IMR-90 (cell line): ENCODE data around the gene RPS6KA5. TPM values are rescaled to one million over a fixed set of nuclear protein-coding genes. Genes with fewer than 3 reads are reported as not detected.

ENCODE experiments used
- ATAC-seq: fragments of 200-7000 bp; cut with Tn5 transposase; 2 replicates; pipeline ENCODE4 v1.9.1; 2020; ENCODE audit warnings: low read depth, mild to moderate bottlenecking, moderate library complexity
- BruUV-seq: library from RNA; stranded (reverse); fragments of 400-500 nt; replicated peaks from 2 replicates; lab custom pipeline; 2021; lab: Mats Ljungman, UMichigan
- CTCF ChIA-PET: fragments of 300-600 bp; formaldehyde crosslinking; extraction: SDS; loops from one replicate; lab custom pipeline; 2021; ENCODE audit warnings: antibody characterized with exemption; lab: Yijun Ruan, JAX
- POLR2A ChIA-PET: fragments of 300-600 bp; sonication (Branson Sonifier 250); formaldehyde crosslinking; loops from one replicate; lab custom pipeline; 2022; ENCODE audit warnings: antibody characterized with exemption; ENCODE audit not compliant: unreplicated experiment; lab: Charles Lee
- DNase-seq: peaks from one replicate; pipeline ENCODE4 v3.0.0; 2013
- H2AFZ ChIP-seq: replicated peaks from 2 replicates; pipeline ENCODE3; 2013; ENCODE audit warnings: low read length, mild to moderate bottlenecking; ENCODE audit not compliant: poor library complexity
- H2AK5ac ChIP-seq: 2 replicates; pipeline ENCODE4 v1.6.1; 2013; ENCODE audit warnings: low read depth, low read length, inconsistent platforms
- H2AK9ac ChIP-seq: replicated peaks from 2 replicates; pipeline ENCODE3; 2013; ENCODE audit warnings: mild to moderate bottlenecking, low read depth, low read length, moderate library complexity; ENCODE audit not compliant: poor library complexity
- H2BK120ac ChIP-seq: 2 replicates; pipeline ENCODE4 v1.6.1; 2013; ENCODE audit warnings: low read depth, low read length, inconsistent platforms
- H2BK15ac ChIP-seq: 3 replicates; pipeline ENCODE4 v1.6.1; 2013; ENCODE audit warnings: low read depth, low read length, inconsistent platforms
- H2BK20ac ChIP-seq: 2 replicates; pipeline ENCODE4 v1.6.1; 2013; ENCODE audit warnings: low read depth, mild to moderate bottlenecking, inconsistent platforms, low read length, moderate library complexity
- H2BK5ac ChIP-seq: 2 replicates; pipeline ENCODE4 v1.6.1; 2013; ENCODE audit warnings: mild to moderate bottlenecking, low read depth, low read length, inconsistent platforms; ENCODE audit not compliant: poor library complexity, severe bottlenecking
- H3K14ac ChIP-seq: replicated peaks from 2 replicates; pipeline ENCODE4 v1.6.1; 2013; ENCODE audit warnings: low read depth, low read length, inconsistent platforms
- H3K18ac ChIP-seq: 2 replicates; pipeline ENCODE4 v1.6.1; 2013; ENCODE audit warnings: low read depth, low read length, control low read depth
- H3K23ac ChIP-seq: 2 replicates; pipeline ENCODE4 v1.6.1; 2013; ENCODE audit warnings: low read depth, low read length, inconsistent platforms
- H3K27ac ChIP-seq: 2 replicates; pipeline ENCODE4 v1.5.1; 2013; ENCODE audit warnings: mild to moderate bottlenecking, control low read depth, low read length; ENCODE audit not compliant: insufficient read depth
- H3K27me3 ChIP-seq: 2 replicates; pipeline ENCODE4 v1.6.1; 2013; ENCODE audit warnings: low read length; ENCODE audit not compliant: control insufficient read depth, insufficient read depth
- H3K36me3 ChIP-seq: 2 replicates; pipeline ENCODE4 v1.6.1; 2013; ENCODE audit warnings: low read length, mixed read lengths; ENCODE audit not compliant: control insufficient read depth, insufficient read depth
- H3K4ac ChIP-seq: 2 replicates; pipeline ENCODE4 v1.6.1; 2013; ENCODE audit warnings: low read depth, low read length, inconsistent platforms
- H3K4me1 ChIP-seq: 2 replicates; pipeline ENCODE4 v1.6.1; 2013; ENCODE audit warnings: low read length, mixed read lengths; ENCODE audit not compliant: control insufficient read depth, insufficient read depth
- H3K4me2 ChIP-seq: 2 replicates; pipeline ENCODE4 v1.6.1; 2013; ENCODE audit warnings: low read depth, mild to moderate bottlenecking, control low read depth, low read length, moderate library complexity
- H3K4me3 ChIP-seq: 2 replicates; pipeline ENCODE4 v1.5.1; 2013; ENCODE audit warnings: low read depth, mild to moderate bottlenecking, control low read depth, low read length, moderate library complexity; ENCODE audit not compliant: insufficient read depth
- H3K56ac ChIP-seq: 2 replicates; pipeline ENCODE4 v1.6.1; 2013; ENCODE audit warnings: low read length, inconsistent platforms; ENCODE audit not compliant: insufficient read depth; ENCODE audit errors: extremely low read depth
- H3K79me1 ChIP-seq, 2 experiments: 2 replicates each; pipeline ENCODE4 v1.6.1; 2013; ENCODE audit warnings: low read length in 2 of 2, inconsistent platforms in 1 of 2, low read depth in 1 of 2
- H3K9ac ChIP-seq: 2 replicates; pipeline ENCODE4 v1.6.1; 2013; ENCODE audit warnings: low read depth, low read length, control low read depth
- H3K9me1 ChIP-seq: 2 replicates; pipeline ENCODE4 v1.6.1; 2013; ENCODE audit warnings: low read length, inconsistent platforms; ENCODE audit not compliant: insufficient read depth
- H3K9me3 ChIP-seq: 2 replicates; pipeline ENCODE4 v1.6.1; 2013; ENCODE audit warnings: low read length; ENCODE audit not compliant: control insufficient read depth, insufficient read depth
- H4K20me1 ChIP-seq: 2 replicates; pipeline ENCODE4 v1.6.1; 2013; ENCODE audit warnings: low read length, inconsistent platforms; ENCODE audit not compliant: insufficient read depth
- H4K5ac ChIP-seq: 2 replicates; pipeline ENCODE4 v1.6.1; 2013; ENCODE audit warnings: mild to moderate bottlenecking, low read depth, low read length, control low read depth
- H4K8ac ChIP-seq, 2 experiments: 2 replicates each; pipeline ENCODE4 v1.6.1; 2013; ENCODE audit warnings: low read depth in 2 of 2, low read length in 2 of 2, control low read depth in 1 of 2, inconsistent platforms in 1 of 2
- H4K91ac ChIP-seq: 2 replicates; pipeline ENCODE4 v1.6.1; 2013; ENCODE audit warnings: low read depth, low read length, inconsistent platforms; ENCODE audit not compliant: insufficient read depth
- BHLHE40 ChIP-seq: fragments of 150-350 bp; IDR thresholded peaks from 2 replicates; pipeline ENCODE4 v1.6.1; 2016; ENCODE audit warnings: mild to moderate bottlenecking, low read depth, low read length
- CEBPB ChIP-seq: IDR thresholded peaks from 2 replicates; pipeline ENCODE4 v1.6.1; 2012; ENCODE audit warnings: low read depth, low read length, improper control_type of control experiment
- CHD1 ChIP-seq: IDR thresholded peaks from 2 replicates; pipeline ENCODE4 v1.6.1; 2012; ENCODE audit warnings: low read depth, low read length, improper control_type of control experiment
- ELK1 ChIP-seq: fragments of 150-350 bp; IDR thresholded peaks from 2 replicates; pipeline ENCODE4 v1.6.1; 2016; ENCODE audit warnings: low read depth, mild to moderate bottlenecking, low read length, moderate library complexity, borderline replicate concordance
- FOS ChIP-seq: fragments of 150-350 bp; IDR thresholded peaks from 2 replicates; pipeline ENCODE4 v1.6.1; 2016; ENCODE audit warnings: low read depth, low read length
- MAZ ChIP-seq: IDR thresholded peaks from 2 replicates; pipeline ENCODE4 v1.6.1; 2012; ENCODE audit warnings: low read depth, mild to moderate bottlenecking, low read length, improper control_type of control experiment, moderate library complexity, borderline replicate concordance
- MXI1 ChIP-seq: IDR thresholded peaks from 2 replicates; pipeline ENCODE4 v1.6.1; 2012; ENCODE audit warnings: low read depth, mild to moderate bottlenecking, low read length, moderate library complexity, borderline replicate concordance
- NFE2L2 ChIP-seq: fragments of 150-350 bp; IDR thresholded peaks from 2 replicates; pipeline ENCODE4 v1.6.1; 2016; ENCODE audit warnings: low read depth, mild to moderate bottlenecking, low read length
- RAD21 ChIP-seq: IDR thresholded peaks from 2 replicates; pipeline ENCODE4 v1.6.1; 2012; ENCODE audit warnings: low read length, improper control_type of control experiment
- RCOR1 ChIP-seq: IDR thresholded peaks from 2 replicates; pipeline ENCODE4 v1.6.1; 2012; ENCODE audit warnings: mild to moderate bottlenecking, low read length, improper control_type of control experiment; ENCODE audit not compliant: insufficient replicate concordance
- RFX5 ChIP-seq: IDR thresholded peaks from 2 replicates; pipeline ENCODE4 v1.8.0; 2012; ENCODE audit warnings: low read depth, mild to moderate bottlenecking, low read length, moderate library complexity
- SMC3 ChIP-seq: fragments of 150-350 bp; IDR thresholded peaks from 2 replicates; pipeline ENCODE4 v1.6.1; 2016; ENCODE audit warnings: low read depth, mild to moderate bottlenecking, antibody characterized with exemption, low read length, moderate library complexity
- USF2 ChIP-seq: fragments of 150-350 bp; IDR thresholded peaks from 2 replicates; pipeline ENCODE4 v1.6.1; 2017; ENCODE audit warnings: mild to moderate bottlenecking, antibody characterized with exemption, low read length, low read depth
- WGBS, 2 experiments: methylation state at CpG; one replicate each; pipeline versions ENCODE4 v1.1.5 to v1.1.7; 2013; ENCODE audit warnings: missing lambda C conversion rate in 2 of 2; ENCODE audit not compliant: insufficient read length in 1 of 2; ENCODE audit errors: extremely low coverage in 2 of 2; 5-methylcytosine and 5-hydroxymethylcytosine counted together
- dilution Hi-C: fragments of 300-500 bp; cut with HindIII; formaldehyde crosslinking; loops from one replicate; pipeline ENCODE4 v1.14.3; 2018; ENCODE audit warnings: low sequenced_read_pairs; ENCODE audit not compliant: unreplicated experiment
- in situ Hi-C: fragments of 300-500 bp; cut with MboI; formaldehyde crosslinking; loops from 3 replicates; pipeline ENCODE4 v1.14.3; 2019; ENCODE audit warnings: low sequenced_read_pairs, inconsistent platforms, mixed read lengths
- intact Hi-C: fragments of 100-400 bp; cut with micrococcal nuclease; formaldehyde crosslinking; loops from 2 replicates; pipeline ENCODE4 v1.10.0; 2022
- polyA plus RNA-seq, 3 experiments: library from polyadenylated mRNA; depleted of rRNA; stranded (reverse); fragments of >200 nt; gene quantifications; 2 replicates each; pipeline ENCODE4 v1.2.3, GENCODE V29; 2012; ENCODE audit warnings: low replicate concordance in 1 of 3
- total RNA-seq: library from RNA; depleted of rRNA; stranded (reverse); fragments of >200 nt; gene quantifications from 2 replicates; pipeline ENCODE4 v1.2.3, GENCODE V29; 2012

RPS6KA5 gene
- total and polyA plus RNA-seq, 2 of the 4 experiments (the other 2 are of a cell fraction) = 0.36 TPM

GRCh38 chr14:90891326-90891725 is 169.1 kb downstream of the RPS6KA5 start:
- CTCF ChIA-PET = interaction anchor here (0.7 kb wide), 1 partner anchor 591 kb away, joined by 7 read pairs; no protein-coding TSS in a partner anchor
- POLR2A ChIA-PET = no interaction called here
- no CpG with 5 or more reads among the region's 1 CpG for WGBS, 2 experiments

More at GRCh38 chr14:90891326-90891725, 169.1 kb downstream of the RPS6KA5 start:
- ATAC-seq = no peak
- TF ChIP-seq NFE2L2 (no peak), RCOR1 (no peak), BHLHE40 (no peak), RFX5 (no peak), SMC3 (no peak), USF2 (no peak), FOS (no peak), ELK1 (no peak), RAD21 (no peak), CHD1 (no peak), MAZ (no peak), CEBPB (no peak), MXI1 (no peak)
- intact Hi-C loops (no loop called here), in situ Hi-C loops (no loop called here), dilution Hi-C loops (no loop called here)
- Histone ChIP-seq H3K4me1 (no peaks in the 10 kb centered on the region), H3K9me1 (no peaks in the 10 kb centered on the region), H3K56ac (no peak overlapping the region), H2AFZ (no peak overlapping the region), H3K4me3 (no peak overlapping the region), H4K20me1 (no peaks in the 10 kb centered on the region), H3K23ac (no peak overlapping the region), H3K27me3 (no peaks in the 10 kb centered on the region), H3K4me2 (no peak overlapping the region), H3K79me1 (no peaks in the 10 kb centered on the region), H3K9me3 (no peaks in the 10 kb centered on the region), H2BK20ac (no peak overlapping the region), H3K14ac (no peak overlapping the region), H2AK5ac (no peak overlapping the region), H2BK120ac (no peak overlapping the region), H3K36me3 (no peaks in the 10 kb centered on the region), H4K5ac (no peak overlapping the region), H2BK5ac (no peak overlapping the region), H3K9ac (no peak overlapping the region), H3K4ac (no peak overlapping the region), H2BK15ac (no peak overlapping the region), H3K27ac (no peak overlapping the region), H3K18ac (no peak overlapping the region), H4K91ac (no peak overlapping the region), H4K8ac (no peak overlapping the region), H2AK9ac (no peak overlapping the region)
- DNase-seq = no peak
- no TSS peak for BruUV-seq
